Astrocyte (in vitro differentiated cells and primary cell): ENCODE measurements around the gene MRPL42. TPM values are rescaled to one million over a fixed set of nuclear protein-coding genes. Genes with fewer than 3 reads are reported as not detected.
"Not testable (repeated sequence)": the region's sequence is repeated elsewhere in the genome, so short reads cannot be mapped to it uniquely, and the experiment has no call there.

ENCODE experiments used
- DNase-seq: peaks from one replicate; pipeline ENCODE4 v3.0.0-alpha.2; 2010; ENCODE audit warnings: low read depth
- FAIRE-seq: peaks from 2 replicates; lab custom pipeline; 2011; peaks lifted over from hg19 to GRCh38; lab: Jason Lieb, UNC
- H2AFZ ChIP-seq: 2 replicates; pipeline ENCODE4 v1.6.0; 2012; ENCODE audit warnings: low read depth, low read length, inconsistent platforms
- H3K27ac ChIP-seq: 2 replicates; pipeline ENCODE4 v1.5.1; 2011; ENCODE audit warnings: low read depth, low read length, inconsistent platforms
- H3K27me3 ChIP-seq: 2 replicates; pipeline ENCODE4 v1.6.0; 2011; ENCODE audit warnings: low read length, inconsistent platforms; ENCODE audit not compliant: insufficient read depth
- H3K36me3 ChIP-seq: 2 replicates; pipeline ENCODE4 v1.5.1; 2011; ENCODE audit warnings: low read length, inconsistent platforms; ENCODE audit not compliant: insufficient read depth
- H3K4me1 ChIP-seq: 2 replicates; pipeline ENCODE4 v1.5.1; 2011; ENCODE audit warnings: low read length, inconsistent platforms; ENCODE audit not compliant: insufficient read depth
- H3K4me2 ChIP-seq: 2 replicates; pipeline ENCODE4 v1.6.0; 2012; ENCODE audit warnings: low read length, inconsistent platforms
- H3K4me3 ChIP-seq: 2 replicates; pipeline ENCODE4 v1.5.1; 2011; ENCODE audit warnings: low read depth, mild to moderate bottlenecking, low read length, inconsistent platforms; ENCODE audit not compliant: insufficient read depth
- H3K79me2 ChIP-seq: 2 replicates; pipeline ENCODE4 v1.6.0; 2012; ENCODE audit warnings: mild to moderate bottlenecking, low read length, inconsistent platforms; ENCODE audit not compliant: insufficient read depth
- H3K9ac ChIP-seq: 2 replicates; pipeline ENCODE4 v1.6.0; 2012; ENCODE audit warnings: mild to moderate bottlenecking, low read length, inconsistent platforms
- H3K9me3 ChIP-seq: 2 replicates; pipeline ENCODE4 v1.5.1; 2012; ENCODE audit warnings: low read depth, mild to moderate bottlenecking, low read length, inconsistent platforms; ENCODE audit not compliant: insufficient read depth
- H4K20me1 ChIP-seq: 2 replicates; pipeline ENCODE4 v1.6.0; 2012; ENCODE audit warnings: low read length, inconsistent platforms; ENCODE audit not compliant: insufficient read depth
- H3K27ac Mint-ChIP-seq: one replicate; pipeline ENCODE4 v1.8.0; 2021; ENCODE audit warnings: mild to moderate bottlenecking, mixed read lengths; ENCODE audit not compliant: unreplicated experiment
- H3K27me3 Mint-ChIP-seq: one replicate; pipeline ENCODE4 v1.8.0; 2021; ENCODE audit warnings: low read depth, mixed read lengths; ENCODE audit not compliant: unreplicated experiment
- H3K36me3 Mint-ChIP-seq: one replicate; pipeline ENCODE4 v1.8.0; 2021; ENCODE audit warnings: low read depth, mixed read lengths; ENCODE audit not compliant: unreplicated experiment
- H3K4me1 Mint-ChIP-seq: one replicate; pipeline ENCODE4 v1.8.0; 2021; ENCODE audit warnings: low read depth, mixed read lengths; ENCODE audit not compliant: unreplicated experiment
- H3K4me3 Mint-ChIP-seq: one replicate; pipeline ENCODE4 v1.8.0; 2021; ENCODE audit warnings: mild to moderate bottlenecking, moderate library complexity, mixed read lengths; ENCODE audit not compliant: unreplicated experiment
- H3K9me3 Mint-ChIP-seq: one replicate; pipeline ENCODE4 v1.8.0; 2021; ENCODE audit warnings: mild to moderate bottlenecking, mixed read lengths; ENCODE audit not compliant: unreplicated experiment
- CTCF ChIP-seq: IDR thresholded peaks from 2 replicates; pipeline ENCODE4 v1.5.1; 2011; ENCODE audit warnings: low read depth, mild to moderate bottlenecking, inconsistent platforms, low read length, moderate library complexity; ENCODE audit not compliant: insufficient read depth
- EZH2 ChIP-seq: IDR thresholded peaks from 2 replicates; pipeline ENCODE4 v1.6.1; 2012; ENCODE audit warnings: mild to moderate bottlenecking, low read length, inconsistent platforms; ENCODE audit not compliant: insufficient read depth
- total RNA-seq: library from RNA; stranded (reverse); gene quantifications from 2 replicates; pipeline ENCODE4 v1.2.1, GENCODE V29; 2021

The MRPL42 gene
- total RNA-seq, 1 donor from 2014 or later: 65.6 TPM

GRCh38 chr12:93494096-93494495 is 26.8 kb downstream of the MRPL42 start:
- peaks cover 24% of the 10 kb centered on the region for H3K36me3 ChIP-seq
- no peak for DNase-seq
- H2AFZ ChIP-seq: no peak overlapping the region
- no peak for FAIRE-seq
- Mint-ChIP-seq H3K27ac (no peak overlapping the region), H3K36me3 (peaks cover 27% of the 10 kb centered on the region), H3K9me3 (peaks cover 2% of the 10 kb centered on the region), H3K4me1 (no peaks in the 10 kb centered on the region), H3K4me3 (no peak overlapping the region), H3K27me3 (no peaks in the 10 kb centered on the region)
- no peak for TF ChIP-seq EZH2
- TF ChIP-seq CTCF: no peak
- H3K27me3 ChIP-seq: no peaks in the 10 kb centered on the region
- H3K9ac ChIP-seq: no peak overlapping the region
- H3K4me3 ChIP-seq: no peak overlapping the region
- H3K27ac ChIP-seq: no peak overlapping the region
- H3K79me2 ChIP-seq: peaks cover 17% of the 10 kb centered on the region
- H3K9me3 ChIP-seq: no peaks in the 10 kb centered on the region
- H4K20me1 ChIP-seq: peaks cover 6% of the 10 kb centered on the region
- no peak overlapping the region for H3K4me2 ChIP-seq
- no peaks in the 10 kb centered on the region for H3K4me1 ChIP-seq

GRCh38 chr12:93497456-93497855 is 30.1 kb downstream of the MRPL42 start:
- Mint-ChIP-seq H3K4me1 (no peaks in the 10 kb centered on the region), H3K36me3 (peaks cover 20% of the 10 kb centered on the region), H3K27me3 (no peaks in the 10 kb centered on the region), H3K9me3 (peaks cover 2% of the 10 kb centered on the region), H3K4me3 (no peak overlapping the region), H3K27ac (no peak overlapping the region)
- TF ChIP-seq EZH2 (no peak), CTCF (no peak)
- peaks cover 11% of the 10 kb centered on the region for H3K36me3 ChIP-seq
- FAIRE-seq: no peak
- H2AFZ ChIP-seq: no peak overlapping the region
- H3K4me3 ChIP-seq: no peak overlapping the region
- H4K20me1 ChIP-seq: no peaks in the 10 kb centered on the region
- DNase-seq: no peak
- H3K79me2 ChIP-seq: peaks cover 5% of the 10 kb centered on the region
- H3K27me3 ChIP-seq: no peaks in the 10 kb centered on the region
- H3K9ac ChIP-seq: no peak overlapping the region
- no peaks in the 10 kb centered on the region for H3K9me3 ChIP-seq
- H3K4me1 ChIP-seq: no peaks in the 10 kb centered on the region
- H3K27ac ChIP-seq: no peak overlapping the region
- no peak overlapping the region for H3K4me2 ChIP-seq

- not testable (repeated sequence) for H3K27me3 ChIP-seq, DNase-seq, H3K79me2 ChIP-seq, H3K27ac ChIP-seq, H3K9ac ChIP-seq, H3K27ac Mint-ChIP-seq, H4K20me1 ChIP-seq, H3K9me3 Mint-ChIP-seq, H3K4me1 ChIP-seq, H3K9me3 ChIP-seq, H3K4me3 Mint-ChIP-seq, H3K4me2 ChIP-seq, H3K4me3 ChIP-seq, H2AFZ ChIP-seq, H3K4me1 Mint-ChIP-seq, H3K27me3 Mint-ChIP-seq
- FAIRE-seq: peak; percentile 43
- peaks cover 11% of the 10 kb centered on the region for H3K36me3 ChIP-seq
- peaks cover 20% of the 10 kb centered on the region for H3K36me3 Mint-ChIP-seq
Observed at GRCh38 chr12:93498813-93499212, 31.5 kb downstream of the MRPL42 start.
